ENCODE results near the gene PCSK1.

PCSK1 gene

GRCh38 chr5:96433066-96433447 is at the start of gene PCSK1:
Gene PCSK1, minus strand, starts transcription at chr5:96433248. Its CDS starts 206 bp downstream, at chr5:96433042.
- H3K4me3 ChIP-seq (replicated peaks; ENCODE audit: low read depth, low read length), result no peak within 1 kb of the TSS
- no peak for TF ChIP-seq CTCF (IDR thresholded peaks at IDR 0.05; ENCODE audit: low read length, missing control alignments)
- no peak for DNase-seq (ENCODE audit: low read depth)

GRCh38 chr5:96481867-96482266 is 48.8 kb upstream of the PCSK1 start:
- TF ChIP-seq CTCF (IDR thresholded peaks at IDR 0.05; ENCODE audit: low read length, missing control alignments), result no peak
- no peak for DNase-seq (ENCODE audit: low read depth)
- H3K4me3 ChIP-seq (replicated peaks; ENCODE audit: low read depth, low read length), result no peak overlapping the region

DNA sequence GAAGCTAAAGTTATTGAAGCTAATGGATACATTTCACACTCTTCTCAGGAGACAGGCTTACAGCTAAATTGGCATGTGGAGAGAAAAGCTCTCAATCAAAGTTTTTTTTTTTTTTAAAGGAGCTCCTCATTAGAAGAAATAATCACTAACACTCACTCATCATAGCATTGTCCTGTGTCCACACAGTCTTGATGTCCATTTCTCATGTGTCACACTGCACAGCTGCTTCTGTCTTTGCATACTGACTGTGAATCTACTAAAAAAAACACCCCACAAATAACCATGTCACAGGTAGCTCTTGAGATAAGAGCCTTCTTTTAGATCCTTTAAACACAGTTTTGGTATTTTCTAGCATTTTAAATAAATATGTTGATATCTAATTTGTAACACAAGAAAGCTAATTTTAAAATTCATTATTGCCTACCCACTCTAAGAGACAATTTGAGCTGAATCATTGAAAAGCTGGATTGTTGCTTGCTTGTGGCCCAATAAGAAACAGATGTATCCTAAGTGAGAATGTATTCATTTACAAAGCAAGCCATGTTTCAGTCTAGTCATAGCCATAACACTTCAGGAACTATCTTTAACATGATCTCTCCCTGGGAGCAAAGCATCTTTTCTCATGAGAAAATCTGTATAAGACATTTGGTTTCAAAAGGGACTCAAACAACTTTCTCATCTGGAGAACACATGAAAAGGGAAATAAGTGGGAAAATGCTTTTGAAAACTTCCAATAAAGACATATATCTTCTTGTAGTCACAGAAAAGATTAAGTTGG is 48.1 kb upstream of the PCSK1 start:
- no peak for DNase-seq (ENCODE audit: low read depth)
- no peak for TF ChIP-seq CTCF (IDR thresholded peaks at IDR 0.05; ENCODE audit: low read length, missing control alignments)

DNA sequence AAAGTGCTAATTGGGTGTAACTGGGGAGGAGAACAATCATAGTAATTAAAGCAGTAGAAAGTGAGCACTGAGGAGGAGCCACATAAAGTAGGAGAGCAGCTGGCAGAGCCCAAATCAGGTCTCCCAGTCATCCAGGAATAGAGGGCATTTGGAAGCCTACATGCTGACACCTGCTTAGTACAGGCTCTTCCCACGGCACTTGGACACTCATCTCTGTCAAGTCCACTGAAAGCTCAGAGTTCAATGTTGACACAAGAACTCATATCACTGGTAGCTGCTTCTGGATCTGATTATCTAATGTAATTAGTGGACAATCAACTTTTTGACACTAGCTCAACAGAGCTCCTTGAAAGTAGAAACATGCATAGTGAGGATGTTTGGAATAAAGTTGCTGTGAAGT is 45.9 kb upstream of the PCSK1 start:
- no peak for TF ChIP-seq CTCF (IDR thresholded peaks at IDR 0.05; ENCODE audit: low read length, missing control alignments)

More for the DNA sequence above, 48.1 kb upstream of the PCSK1 start:
- H3K4me3 ChIP-seq (replicated peaks; ENCODE audit: low read depth, low read length), result no peak overlapping the region

DNA sequence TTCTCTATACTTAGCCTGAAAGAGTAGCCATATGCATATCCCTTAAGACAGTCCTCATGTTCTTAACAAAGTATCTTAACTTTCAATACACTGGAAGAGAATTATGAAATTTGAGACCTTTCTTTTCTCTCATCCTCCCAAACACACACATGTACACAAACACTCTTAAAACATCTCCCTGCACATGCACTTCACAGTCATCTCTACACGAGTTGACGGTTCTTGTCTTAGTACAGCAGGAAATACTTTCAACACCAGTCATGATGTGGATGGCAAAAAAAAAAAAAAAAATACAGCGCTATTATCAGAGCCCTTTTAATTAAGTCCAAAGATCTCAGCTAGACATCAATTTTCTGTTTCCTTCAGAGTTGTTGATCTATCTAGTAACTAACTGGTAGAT is 43.6 kb upstream of the PCSK1 start:
- no peak for TF ChIP-seq CTCF (IDR thresholded peaks at IDR 0.05; ENCODE audit: low read length, missing control alignments)
- H3K4me3 ChIP-seq (replicated peaks; ENCODE audit: low read depth, low read length), result no peak overlapping the region
- DNase-seq (ENCODE audit: low read depth), result peak; percentile 58

More for the DNA sequence above, 45.9 kb upstream of the PCSK1 start:
- no peak for DNase-seq (ENCODE audit: low read depth)
- no peak overlapping the region for H3K4me3 ChIP-seq (replicated peaks; ENCODE audit: low read depth, low read length)

GRCh38 chr5:96474073-96474472 is 41.0 kb upstream of the PCSK1 start:
- no peak overlapping the region for H3K4me3 ChIP-seq (replicated peaks; ENCODE audit: low read depth, low read length)
- TF ChIP-seq CTCF (IDR thresholded peaks at IDR 0.05; ENCODE audit: low read length, missing control alignments), result no peak
- DNase-seq (ENCODE audit: low read depth), result no peak

- no peak for DNase-seq (ENCODE audit: low read depth)
- no peak overlapping the region for H3K4me3 ChIP-seq (replicated peaks; ENCODE audit: low read depth, low read length)
- TF ChIP-seq CTCF (IDR thresholded peaks at IDR 0.05; ENCODE audit: low read length, missing control alignments), result no peak
Measured at GRCh38 chr5:96473155-96473554, 40.1 kb upstream of the PCSK1 start.

Data from fibroblast of pulmonary artery (primary cell).